HG03175 (cell line): ENCODE results near the gene GNAZ.

Experiments used
- ATAC-seq: cut with Tn5 transposase; IDR thresholded peaks from one replicate; pipeline ENCODE4 v1.9.1; 2021; ENCODE audit warnings: mild to moderate bottlenecking, moderate library complexity; ENCODE audit not compliant: unreplicated experiment

GNAZ gene

DNA sequence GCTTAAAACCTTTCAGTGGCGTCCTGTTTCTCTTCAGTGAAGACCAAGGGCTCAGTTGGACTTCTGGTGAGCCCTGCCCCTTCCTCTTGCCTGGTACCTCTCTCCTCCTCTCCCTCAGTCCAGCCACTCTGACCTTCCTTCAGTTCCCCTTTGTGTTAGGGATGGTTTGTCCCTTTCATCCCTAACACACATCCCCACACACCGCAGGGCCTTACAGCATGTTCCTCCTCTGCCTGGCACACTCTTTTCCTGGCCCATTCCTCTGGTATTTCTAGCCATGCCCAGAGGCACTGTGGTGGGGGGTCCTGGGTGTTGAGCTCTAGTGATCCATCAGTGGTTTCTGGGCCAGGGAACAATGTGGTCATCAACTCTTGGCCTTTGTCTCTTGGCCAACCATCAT lies 21.4 kb downstream of the GNAZ start:
- ATAC-seq, result no peak

DNA sequence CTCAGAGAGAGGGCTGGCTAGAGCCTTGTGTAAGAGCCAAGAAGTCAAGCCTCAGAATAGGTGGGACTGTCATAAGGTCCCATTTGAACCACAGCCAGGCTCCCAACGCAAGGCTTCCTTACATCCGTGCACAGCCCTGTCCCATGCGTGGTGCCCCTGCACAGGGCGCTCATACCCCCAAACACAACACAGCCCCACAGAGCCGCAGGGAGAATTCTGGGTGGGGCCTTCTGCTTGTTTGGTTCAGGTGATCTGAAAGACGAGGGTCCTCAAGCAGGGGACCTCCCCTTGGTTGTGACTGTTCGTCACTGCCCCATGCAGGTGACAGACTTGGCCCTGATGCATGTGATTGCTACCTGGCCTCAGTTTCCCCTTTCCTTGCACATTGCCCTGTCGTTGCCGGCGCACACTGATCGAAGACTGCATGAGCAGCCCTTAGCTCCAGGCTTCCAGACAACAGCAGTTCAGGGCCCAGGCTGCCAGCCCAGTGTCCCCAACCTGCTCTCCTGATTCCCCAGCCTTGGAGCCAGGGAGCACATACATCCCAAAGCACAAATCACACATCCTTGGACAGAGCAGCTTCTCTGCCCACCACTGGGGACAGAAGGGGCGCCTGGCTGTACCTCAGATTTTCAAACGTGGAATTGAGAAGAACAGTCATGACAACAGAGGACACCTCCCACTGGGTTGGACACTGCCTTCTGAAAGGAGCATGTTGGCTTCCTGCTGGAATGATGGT lies 22.1 kb downstream of the GNAZ start:
- no peak for ATAC-seq

DNA sequence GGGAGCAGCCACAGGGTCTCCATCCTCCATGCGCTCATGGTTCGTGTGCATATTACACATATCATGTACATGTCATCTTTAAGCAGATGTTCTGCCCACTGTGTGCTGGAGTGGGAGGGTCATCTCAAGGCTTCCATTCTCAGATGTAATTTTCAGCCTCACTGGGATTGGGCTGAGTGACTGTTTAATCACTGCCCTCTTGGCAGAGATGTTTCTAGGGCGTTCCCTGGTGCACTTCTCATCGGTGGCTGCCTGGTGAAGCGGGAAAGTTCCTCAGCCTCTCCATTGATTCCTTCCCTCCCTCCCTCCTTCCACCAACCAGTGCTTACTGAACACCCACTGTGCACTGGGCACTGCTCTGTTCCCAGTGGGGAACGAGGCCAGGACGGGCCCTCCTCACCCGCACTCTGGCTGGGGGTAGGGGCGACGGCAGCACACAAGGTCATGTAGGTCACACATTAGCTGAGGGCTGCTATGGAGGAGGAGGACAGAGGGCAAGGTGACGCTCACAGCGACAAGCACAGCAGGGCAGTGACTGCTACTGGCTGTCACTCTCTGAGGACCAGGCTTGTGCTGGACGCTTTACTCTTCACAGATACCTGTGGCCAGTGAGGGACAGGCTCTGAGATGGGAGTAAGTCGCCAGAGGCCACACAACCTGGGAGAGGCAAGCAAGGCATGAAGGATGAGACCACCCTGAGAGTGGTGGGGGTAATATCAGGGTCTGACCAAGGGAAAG lies 22.9 kb downstream of the GNAZ start:
- no peak for ATAC-seq

DNA sequence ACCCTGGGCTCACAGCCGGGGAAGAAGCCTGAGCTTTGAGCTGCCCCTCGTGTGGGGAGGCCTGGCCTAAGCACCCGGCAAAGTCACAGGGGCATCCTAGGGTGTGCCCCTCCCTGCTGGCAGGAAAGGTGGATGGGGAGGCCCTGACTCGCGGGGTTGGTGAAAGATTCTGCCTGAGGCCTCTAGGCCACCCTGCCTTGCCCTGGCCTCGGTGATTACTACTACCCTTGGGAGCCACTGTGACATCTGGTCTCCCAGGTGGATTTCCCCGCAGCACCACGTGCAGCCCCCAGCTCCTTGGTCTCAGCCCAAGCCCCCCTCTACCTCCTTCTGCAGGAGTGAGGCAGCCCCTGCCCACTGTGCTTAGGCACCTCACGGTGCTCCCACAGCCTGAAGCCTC lies 23.9 kb downstream of the GNAZ start:
- no peak for ATAC-seq

DNA sequence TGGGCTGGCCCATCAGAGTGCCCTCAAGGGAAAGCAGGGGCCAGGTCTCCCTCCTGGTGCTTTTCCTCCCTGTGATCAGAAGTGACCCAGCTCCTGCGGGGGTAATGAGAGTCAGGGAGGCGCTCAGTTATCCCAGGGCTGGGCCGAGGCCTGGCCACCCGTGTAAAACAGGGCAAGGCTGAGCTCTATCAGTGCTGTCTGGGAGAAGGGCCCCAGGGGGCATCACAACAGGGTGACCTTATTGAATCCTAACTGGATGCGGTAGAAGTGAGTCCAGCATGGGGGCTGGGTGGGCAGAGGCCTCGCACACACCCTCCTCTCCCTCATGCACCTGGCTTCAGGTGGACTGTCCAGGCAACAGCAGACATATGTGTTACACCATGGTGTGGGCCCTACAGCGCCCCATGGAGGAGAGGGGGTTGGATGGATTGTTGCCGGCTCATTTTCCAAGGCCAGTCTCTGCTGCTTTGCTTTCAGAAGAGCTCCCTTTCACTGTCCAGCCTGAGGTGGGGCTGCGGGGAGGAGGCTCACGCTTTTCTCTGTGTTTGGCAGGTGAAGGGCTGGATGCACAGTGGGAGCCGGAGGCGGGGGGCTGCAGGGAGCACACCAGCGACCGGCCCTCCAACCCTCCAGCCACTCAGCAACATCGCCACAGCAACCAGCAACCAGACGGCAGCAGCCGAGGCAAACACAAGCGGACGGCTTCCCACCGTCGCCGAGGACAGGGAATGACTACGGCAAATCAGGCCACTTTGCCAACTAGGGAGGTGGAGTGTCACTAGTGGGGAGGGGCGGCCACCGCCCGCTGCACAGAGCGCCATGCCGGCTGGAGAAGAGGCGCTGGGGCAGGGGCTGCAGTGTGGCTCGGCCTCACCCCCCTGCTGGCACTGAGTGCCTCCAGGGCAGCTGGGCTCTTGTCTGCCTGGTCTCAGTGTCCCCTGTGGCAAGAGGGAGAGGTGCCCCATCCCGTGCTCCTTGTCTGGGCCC lies 24.7 kb downstream of the GNAZ start:
- ATAC-seq, result no peak

DNA sequence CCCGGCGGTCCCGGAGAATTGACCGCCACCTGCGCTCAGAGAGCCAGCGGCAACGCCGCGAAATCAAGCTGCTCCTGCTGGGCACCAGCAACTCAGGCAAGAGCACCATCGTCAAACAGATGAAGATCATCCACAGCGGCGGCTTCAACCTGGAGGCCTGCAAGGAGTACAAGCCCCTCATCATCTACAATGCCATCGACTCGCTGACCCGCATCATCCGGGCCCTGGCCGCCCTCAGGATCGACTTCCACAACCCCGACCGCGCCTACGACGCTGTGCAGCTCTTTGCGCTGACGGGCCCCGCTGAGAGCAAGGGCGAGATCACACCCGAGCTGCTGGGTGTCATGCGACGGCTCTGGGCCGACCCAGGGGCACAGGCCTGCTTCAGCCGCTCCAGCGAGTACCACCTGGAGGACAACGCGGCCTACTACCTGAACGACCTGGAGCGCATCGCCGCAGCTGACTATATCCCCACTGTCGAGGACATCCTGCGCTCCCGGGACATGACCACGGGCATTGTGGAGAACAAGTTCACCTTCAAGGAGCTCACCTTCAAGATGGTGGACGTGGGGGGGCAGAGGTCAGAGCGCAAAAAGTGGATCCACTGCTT lies 25.5 kb downstream of the GNAZ start:
- no peak for ATAC-seq

DNA sequence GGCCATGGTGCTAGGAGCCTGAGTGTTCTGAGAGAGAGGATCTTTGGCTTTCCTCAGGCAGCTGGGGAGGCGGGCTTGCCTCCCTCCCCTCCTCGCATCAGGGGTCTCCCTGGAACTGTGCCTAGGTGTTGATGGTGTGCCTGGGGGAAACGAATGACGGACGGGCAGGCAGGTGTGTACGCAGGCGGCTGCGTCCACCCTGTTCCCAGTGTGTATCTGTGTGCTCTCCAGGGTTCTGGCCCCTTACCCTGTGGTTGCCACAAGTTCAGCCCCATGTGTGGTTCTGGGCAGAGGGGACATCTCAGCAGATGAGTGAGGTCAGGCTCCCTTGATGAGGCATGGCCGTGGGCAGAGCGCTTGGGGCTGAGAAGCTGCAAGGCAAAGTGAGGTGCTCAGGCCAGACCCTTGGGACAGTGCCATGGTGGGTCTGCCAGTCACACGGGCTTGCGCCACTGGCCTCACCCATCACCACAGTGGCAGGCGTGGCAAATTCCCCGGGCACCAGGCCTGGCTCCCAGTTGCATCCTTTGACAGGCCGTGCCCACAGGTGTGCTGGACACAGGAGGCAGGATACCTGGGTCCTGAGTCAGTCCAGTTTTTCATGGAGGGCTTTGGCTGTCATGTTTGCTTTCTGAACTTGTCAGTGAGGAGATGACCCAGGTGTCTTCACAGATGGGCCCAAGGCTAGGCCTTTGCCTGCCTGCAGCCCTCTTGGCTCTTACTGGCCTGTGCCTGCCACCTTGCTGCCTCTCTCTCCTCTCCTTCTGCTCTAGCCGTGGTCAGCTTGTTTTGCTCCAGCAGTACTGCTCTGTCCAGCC lies 27.3 kb downstream of the GNAZ start:
- no peak for ATAC-seq

DNA sequence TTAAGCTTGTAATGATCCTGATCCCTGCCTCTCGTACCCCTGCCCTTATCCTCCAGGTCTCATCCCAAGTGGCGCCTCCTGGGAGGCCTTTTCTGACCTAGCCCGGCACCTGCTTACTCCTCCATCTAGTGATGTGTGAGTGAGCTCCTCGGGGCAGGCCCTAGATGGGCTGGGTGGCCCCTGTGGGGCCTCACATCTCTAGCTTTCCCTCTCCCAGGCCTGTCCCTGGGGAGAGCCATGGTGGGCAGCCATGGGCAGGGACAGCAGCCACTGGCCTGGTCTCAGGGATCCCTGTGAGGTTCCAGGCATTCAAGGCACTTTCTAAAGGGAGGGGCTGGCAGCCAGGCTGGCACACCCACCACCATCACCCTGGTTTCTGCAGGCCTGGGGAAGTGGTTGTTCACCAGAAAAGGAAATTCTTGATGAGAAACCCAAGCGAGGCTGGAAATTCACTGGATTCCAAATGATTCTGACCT lies 27.9 kb downstream of the GNAZ start:
- no peak for ATAC-seq

DNA sequence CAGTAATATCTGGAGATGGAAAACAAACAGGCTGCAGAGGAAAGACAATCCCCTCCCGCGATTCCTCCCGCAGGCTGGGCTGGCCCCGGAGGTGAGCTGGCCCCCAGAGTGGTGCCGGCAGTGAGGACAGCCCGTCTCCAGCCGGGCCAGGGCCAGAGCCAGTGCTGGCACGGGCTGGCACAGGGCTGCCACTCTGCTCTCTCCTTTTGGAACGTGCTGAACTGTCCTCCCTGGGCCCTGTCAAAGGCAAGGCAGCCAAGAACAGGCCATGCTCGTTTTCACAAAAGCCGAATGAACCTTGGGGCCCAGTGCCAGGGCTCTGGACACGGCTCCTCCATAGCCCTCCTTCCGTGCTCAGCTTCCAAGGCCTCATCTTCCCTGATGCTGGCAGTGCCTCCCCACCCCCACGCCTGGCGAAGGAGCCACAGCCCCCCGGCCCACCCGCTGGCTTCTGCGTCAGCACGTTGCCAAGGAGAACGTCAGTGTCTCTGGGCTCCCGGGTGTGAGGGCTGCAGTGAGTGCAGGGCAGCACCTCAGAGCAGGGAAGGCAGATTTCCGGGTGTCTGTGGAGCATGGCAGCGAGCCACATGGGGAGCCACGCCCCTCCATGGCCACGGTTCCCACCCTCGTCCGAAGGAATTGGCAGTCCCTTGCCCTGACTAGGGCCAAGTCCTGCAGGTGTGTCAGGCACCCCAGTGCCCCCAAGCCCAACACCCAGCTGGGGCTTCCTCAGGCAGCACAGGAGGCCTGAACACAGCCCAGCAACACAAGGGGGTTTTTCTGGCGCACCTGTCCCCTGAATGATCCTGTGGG lies 28.6 kb downstream of the GNAZ start:
- no peak for ATAC-seq

DNA sequence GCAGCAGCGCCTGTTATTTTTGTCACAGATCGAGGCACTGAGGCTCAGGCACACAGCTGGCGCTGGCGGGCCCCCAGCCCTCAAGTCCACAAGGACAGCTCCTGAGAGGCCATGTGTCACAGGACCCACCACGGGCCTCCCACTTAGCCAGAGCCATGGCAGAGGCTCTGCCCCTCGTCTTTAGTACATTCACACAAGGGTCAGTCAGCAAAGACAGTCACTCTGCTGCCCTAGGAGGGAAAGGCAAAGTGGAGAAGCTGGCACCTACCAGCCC lies 29.1 kb downstream of the GNAZ start:
- ATAC-seq, result no peak

DNA sequence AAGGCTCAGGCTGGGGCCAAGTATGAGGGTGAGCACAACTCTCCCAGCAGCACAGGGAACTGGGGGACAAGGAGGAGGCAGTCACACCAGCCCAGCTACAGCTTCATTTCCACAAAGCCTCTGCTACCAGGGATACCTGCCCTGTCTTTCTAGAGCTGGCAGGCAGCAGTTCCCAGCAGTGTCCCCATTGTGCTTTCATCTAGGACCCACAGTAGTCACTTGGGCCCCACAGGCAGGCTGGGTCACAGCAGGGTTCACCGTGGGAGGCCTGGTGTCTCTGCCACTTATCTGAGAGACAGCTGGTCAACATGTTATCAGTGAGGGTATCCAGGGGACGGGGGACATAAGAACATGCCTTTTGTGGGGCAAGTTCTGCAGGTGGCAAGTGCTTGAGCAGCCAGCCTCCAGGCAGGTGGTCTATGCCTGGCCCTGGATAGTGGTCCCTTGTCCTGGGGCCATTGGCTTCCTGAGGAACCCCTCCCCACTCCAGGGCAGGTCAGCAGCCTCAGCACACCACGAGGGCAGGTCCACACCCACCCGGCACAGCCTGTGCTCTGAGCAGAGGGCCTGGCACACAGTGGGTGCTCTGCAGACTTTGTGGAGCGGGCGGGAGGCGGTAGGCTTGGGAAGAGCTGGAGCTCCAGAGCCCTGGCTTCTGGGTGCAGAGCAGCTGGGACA lies 29.9 kb downstream of the GNAZ start:
- ATAC-seq, result no peak

DNA sequence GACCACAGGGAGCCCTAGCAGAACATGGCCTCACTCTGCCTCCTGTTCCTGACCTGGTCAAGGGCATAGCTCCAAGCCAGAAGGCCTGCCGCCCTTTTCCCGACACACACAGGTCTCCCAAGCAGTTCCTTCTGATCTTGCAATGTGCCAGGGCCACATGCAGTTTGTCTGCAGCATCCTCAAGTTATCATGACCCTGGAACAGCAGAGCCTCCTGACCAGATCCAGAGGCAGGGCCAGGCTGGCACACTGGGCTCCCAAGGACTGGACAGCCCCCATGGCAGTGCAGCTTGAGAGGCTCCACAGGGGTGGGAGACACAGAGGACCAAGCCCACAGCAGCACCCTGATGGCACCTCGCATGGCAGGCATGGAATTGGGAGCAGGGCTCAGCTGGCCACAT lies 31.2 kb downstream of the GNAZ start:
- ATAC-seq, result no peak

DNA sequence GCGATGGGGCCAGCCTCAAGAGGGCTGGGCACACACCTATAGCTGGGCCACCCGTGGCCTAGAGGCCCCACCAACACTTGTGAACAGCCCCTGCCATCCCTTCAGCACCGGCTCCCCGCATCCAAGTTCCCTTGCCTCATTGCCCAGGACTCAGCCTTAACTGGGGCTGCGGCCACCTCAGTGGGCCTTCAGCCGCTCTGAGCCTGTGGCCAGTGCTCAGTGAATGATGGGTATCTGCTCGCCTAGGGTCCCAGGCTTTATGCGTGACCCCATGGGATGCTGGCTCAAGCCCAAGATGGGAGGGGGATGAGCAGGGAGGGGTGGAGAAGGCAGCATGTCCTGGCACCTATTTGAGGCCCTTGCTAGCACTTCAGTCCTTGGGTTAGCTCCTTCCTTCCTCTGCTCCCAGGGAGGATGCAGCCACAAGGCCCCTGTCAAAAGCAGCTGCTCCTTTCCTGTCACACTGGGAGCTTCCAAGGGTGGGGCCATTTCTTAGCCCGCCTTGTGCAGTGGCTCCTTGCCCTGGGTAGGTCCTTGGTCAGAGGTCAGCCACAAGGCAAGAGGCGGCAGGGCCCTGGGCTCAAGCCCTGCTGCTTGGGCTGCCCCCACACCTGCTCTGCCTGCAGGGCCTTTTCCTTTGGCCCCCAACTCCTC lies 31.8 kb downstream of the GNAZ start:
- no peak for ATAC-seq

DNA sequence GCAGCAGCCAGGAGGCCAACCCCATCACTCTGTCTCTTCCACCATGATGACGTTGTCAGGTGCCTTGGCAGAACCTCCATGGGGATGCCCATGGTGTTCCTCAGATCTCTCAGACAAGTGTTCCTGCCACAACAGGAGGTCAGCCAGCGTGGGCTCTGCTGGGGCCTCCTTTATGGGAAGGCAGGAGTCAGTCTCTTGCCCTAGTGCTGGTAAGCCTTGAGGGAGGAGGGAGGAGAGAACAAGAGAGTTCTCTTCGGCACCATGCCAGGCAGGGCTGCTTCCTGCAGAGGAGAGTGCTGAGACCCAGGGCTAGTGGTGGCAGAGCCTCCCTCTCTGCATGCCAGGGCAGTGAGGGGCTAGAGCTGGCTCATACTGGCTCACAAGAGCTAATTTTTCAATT lies 32.5 kb downstream of the GNAZ start:
- ATAC-seq, result no peak

DNA sequence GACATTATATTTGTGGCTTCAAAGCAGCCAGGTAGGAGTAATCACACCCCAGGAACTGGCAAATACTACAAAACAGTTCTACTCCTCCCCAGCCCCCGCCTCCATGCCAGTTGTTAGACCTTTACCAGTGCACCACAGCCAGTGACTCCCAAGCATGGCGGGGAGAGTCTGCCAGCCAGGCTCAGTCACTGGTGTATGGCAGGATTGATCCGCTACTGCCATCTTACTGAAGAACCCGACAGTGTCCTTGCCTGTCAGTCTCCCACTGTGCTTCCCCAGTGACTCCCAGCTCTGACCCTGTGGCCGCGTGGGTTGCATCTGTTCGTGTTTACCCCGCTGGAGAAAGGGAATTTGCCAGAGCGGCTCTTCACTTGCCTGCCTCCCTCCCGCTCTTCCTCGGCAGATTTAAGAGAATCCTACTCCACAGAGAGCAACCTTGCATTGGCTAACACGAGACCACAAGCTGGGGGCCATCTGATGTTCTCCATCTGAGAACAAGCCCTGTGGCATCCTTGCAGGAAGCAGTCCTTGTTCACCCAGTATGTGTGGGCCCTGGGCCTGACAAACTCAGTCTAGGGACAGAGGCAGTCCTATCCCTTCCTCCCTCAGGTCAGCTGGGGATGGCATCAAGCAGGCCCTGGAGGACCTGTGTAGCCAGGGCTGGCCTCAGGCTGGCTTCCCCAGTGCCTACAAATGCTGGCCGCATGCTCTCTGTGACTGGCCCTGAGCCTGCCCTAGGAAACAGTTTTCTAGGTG lies 33.1 kb downstream of the GNAZ start:
- no peak for ATAC-seq

DNA sequence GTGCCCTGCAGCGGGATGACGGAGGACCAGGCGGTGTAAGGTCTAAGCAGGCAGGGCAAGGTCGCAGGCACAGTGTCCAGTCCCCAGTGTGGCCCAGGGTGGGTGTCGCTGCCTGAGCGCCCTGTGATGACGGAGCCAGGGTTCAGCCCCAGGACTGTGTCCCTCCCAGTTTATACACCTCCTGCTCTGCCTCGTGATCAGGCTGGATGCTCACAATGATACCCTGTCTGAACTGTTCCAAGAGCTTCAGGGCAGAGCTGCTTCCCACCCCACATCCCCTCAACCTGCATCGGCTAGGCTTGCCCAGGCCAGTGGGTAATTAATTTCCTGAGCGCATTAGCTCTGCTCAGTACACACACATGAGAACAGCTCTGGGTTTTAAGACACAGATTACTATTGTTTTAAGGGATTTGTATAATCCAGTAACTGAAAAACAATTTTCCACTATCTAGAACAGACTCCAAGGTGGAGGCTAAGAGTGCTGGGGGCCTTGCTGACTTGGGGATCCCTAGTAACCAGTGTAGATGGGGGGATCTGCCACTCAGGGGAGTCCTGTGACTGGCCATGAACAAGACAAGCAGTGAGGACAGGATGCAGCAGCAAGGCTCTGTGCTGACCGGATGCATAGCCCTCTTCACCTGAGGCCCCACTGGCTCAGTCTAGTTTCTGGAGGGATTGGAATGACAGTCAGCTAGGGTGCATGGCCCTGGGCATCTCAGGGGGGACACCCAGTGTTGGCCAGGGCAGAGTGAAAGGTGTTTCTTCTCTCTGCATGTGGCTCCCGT lies 34.1 kb downstream of the GNAZ start:
- ATAC-seq, result no peak

DNA sequence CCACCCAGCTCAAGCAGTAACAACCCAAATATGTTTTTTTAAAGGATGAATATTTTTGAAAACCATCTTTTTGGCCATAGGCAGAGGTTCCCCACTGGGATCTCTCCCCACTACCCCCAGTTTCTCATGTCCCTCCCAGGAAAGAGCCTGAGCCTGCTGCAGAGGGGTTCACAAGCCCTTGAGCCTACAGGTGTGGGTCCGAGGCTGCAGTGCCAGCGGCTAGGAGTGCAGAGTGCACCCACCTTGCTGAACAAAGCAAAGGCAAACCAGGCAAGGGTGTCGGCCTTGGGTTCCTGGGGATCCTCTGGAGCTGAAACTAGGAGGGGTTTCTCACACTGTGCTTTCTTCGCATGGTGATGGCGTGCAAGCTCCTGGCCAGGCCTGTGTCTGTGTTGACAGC lies 35.0 kb downstream of the GNAZ start:
- no peak for ATAC-seq
